ENCODE results near the gene NRN1.
A peak's percentile ranks its signal among the peaks of the same experiment; 100 is the strongest.

NRN1 gene

GRCh38 chr6:6002005-6002847, 4.5 kb downstream of the NRN1 start:
- no peak for DNase-seq (ENCODE audit: low spot score)

GRCh38 chr6:6001443-6001842, 5.3 kb downstream of the NRN1 start:
- no peak for DNase-seq (ENCODE audit: low spot score)

GRCh38 chr6:5999688-6000608, 6.8 kb downstream of the NRN1 start:
- DNase-seq (ENCODE audit: low spot score), result no peak

GRCh38 chr6:5998711-5999687, 7.7 kb downstream of the NRN1 start:
- no peak for DNase-seq (ENCODE audit: low spot score)

GRCh38 chr6:5998236-5998635, 8.5 kb downstream of the NRN1 start:
- DNase-seq (ENCODE audit: low spot score), result no peak

- DNase-seq (ENCODE audit: low spot score), result peak; percentile 14
These were observed 9.2 kb downstream of the NRN1 start for GRCh38 chr6:5997420-5997987.

- DNase-seq (ENCODE audit: low spot score), result no peak
These were observed 9.9 kb downstream of the NRN1 start for GRCh38 chr6:5996714-5997419.

- no peak for DNase-seq (ENCODE audit: low spot score)
These were observed 10.6 kb downstream of the NRN1 start for GRCh38 chr6:5995949-5996713.

GRCh38 chr6:5995658-5995948, 11.1 kb downstream of the NRN1 start:
- no peak for DNase-seq (ENCODE audit: low spot score)

- no peak for DNase-seq (ENCODE audit: low spot score)
These were observed 11.6 kb downstream of the NRN1 start for GRCh38 chr6:5994999-5995657.

GRCh38 chr6:5994234-5994998, 12.3 kb downstream of the NRN1 start:
- DNase-seq (ENCODE audit: low spot score), result peak; percentile 27

GRCh38 chr6:5992551-5993225, 14.0 kb downstream of the NRN1 start:
- DNase-seq (ENCODE audit: low spot score), result no peak

- DNase-seq (ENCODE audit: low spot score), result no peak
These were observed 15.9 kb downstream of the NRN1 start for GRCh38 chr6:5990786-5991185.

GRCh38 chr6:5989141-5989723, 17.5 kb downstream of the NRN1 start:
- no peak for DNase-seq (ENCODE audit: low spot score)

- no peak for DNase-seq (ENCODE audit: low spot score)
These were observed 19.9 kb downstream of the NRN1 start for GRCh38 chr6:5986861-5987260.

- DNase-seq (ENCODE audit: low spot score), result no peak
These were observed 22.3 kb downstream of the NRN1 start for GRCh38 chr6:5984150-5985089.
